CD8-positive, alpha-beta memory T cell (primary cell): ENCODE results near the gene PRR19. TPM values are rescaled to one million over a fixed set of nuclear protein-coding genes. Genes with fewer than 3 reads are reported as not detected.

Experiments used
- CTCF ChIA-PET: fragments of 350-600 bp; sonication (Branson Sonifier 250); formaldehyde crosslinking; loops from one replicate; lab custom pipeline; 2021; ENCODE audit warnings: antibody characterized with exemption; lab: Charles Lee
- POLR2A ChIA-PET: fragments of 350-600 bp; sonication (Branson Sonifier 250); formaldehyde crosslinking; loops from one replicate; lab custom pipeline; 2021; ENCODE audit warnings: antibody characterized with exemption; lab: Charles Lee
- DNase-seq, 5 donors: peaks; one replicate each; pipeline versions ENCODE4 v3.0.0 to v3.0.0-alpha.2; 2020 to 2022; ENCODE audit warnings: mixed read lengths in 1 of 5
- H3K27ac ChIP-seq: one replicate; pipeline ENCODE4 v1.7.0; 2013; ENCODE audit warnings: low read depth, mild to moderate bottlenecking, low read length, moderate library complexity
- H3K27me3 ChIP-seq: 2 replicates; pipeline ENCODE4 v1.7.0; 2013; ENCODE audit warnings: low read length, mild to moderate bottlenecking; ENCODE audit not compliant: insufficient read depth, poor library complexity, severe bottlenecking
- H3K36me3 ChIP-seq: 2 replicates; pipeline ENCODE4 v1.7.0; 2013; ENCODE audit warnings: mild to moderate bottlenecking, low read length, moderate library complexity; ENCODE audit not compliant: insufficient read depth
- H3K4me1 ChIP-seq: 2 replicates; pipeline ENCODE4 v1.7.0; 2013; ENCODE audit warnings: mild to moderate bottlenecking, low read length, moderate library complexity; ENCODE audit not compliant: insufficient read depth
- H3K4me3 ChIP-seq: 2 replicates; pipeline ENCODE4 v1.7.0; 2013; ENCODE audit warnings: mild to moderate bottlenecking, low read length
- H3K9me3 ChIP-seq: 2 replicates; pipeline ENCODE4 v1.7.0; 2013; ENCODE audit warnings: mild to moderate bottlenecking, low read length
- H3K27ac Mint-ChIP-seq, 8 donors: one replicate each; pipeline ENCODE4 v1.8.0; 2020 to 2021; ENCODE audit warnings: mixed read lengths in 8 of 8, mild to moderate bottlenecking in 6 of 8, inconsistent platforms in 3 of 8, moderate library complexity in 3 of 8
- H3K27me3 Mint-ChIP-seq, 2 donors: one replicate each; pipeline ENCODE4 v1.8.0; 2020 to 2021; ENCODE audit warnings: mixed read lengths in 2 of 2, mild to moderate bottlenecking in 1 of 2, moderate library complexity in 1 of 2
- H3K36me3 Mint-ChIP-seq, 3 donors: one replicate each; pipeline ENCODE4 v1.8.0; 2020 to 2021; ENCODE audit warnings: mixed read lengths in 3 of 3, inconsistent platforms in 1 of 3, mild to moderate bottlenecking in 1 of 3
- H3K4me1 Mint-ChIP-seq, 3 donors: one replicate each; pipeline ENCODE4 v1.8.0; 2020 to 2021; ENCODE audit warnings: mixed read lengths in 3 of 3, inconsistent platforms in 1 of 3, mild to moderate bottlenecking in 1 of 3
- H3K4me3 Mint-ChIP-seq, 7 donors: one replicate each; pipeline ENCODE4 v1.8.0; 2020 to 2021; ENCODE audit warnings: mixed read lengths in 7 of 7, mild to moderate bottlenecking in 6 of 7, moderate library complexity in 4 of 7, inconsistent platforms in 2 of 7
- H3K9me3 Mint-ChIP-seq, 5 donors: one replicate each; pipeline ENCODE4 v1.8.0; 2020 to 2022; ENCODE audit warnings: mixed read lengths in 5 of 5, mild to moderate bottlenecking in 3 of 5, moderate library complexity in 2 of 5, inconsistent platforms in 1 of 5
- polyA plus RNA-seq: library from polyadenylated mRNA; unstranded; fragments of 300-500 nt; fragmentation: Illumina TruSeq; gene quantifications from one replicate; pipeline ENCODE4 v1.2.3, GENCODE V29; 2021
- total RNA-seq, 2 experiments: library from RNA; stranded (reverse); gene quantifications; one replicate each; pipeline ENCODE4 v1.2.3, GENCODE V29; 2021

PRR19 gene
- total and polyA plus RNA-seq, 3 experiments from 2014 or later: 0.64 to 1.0 (median 0.73) TPM

DNA sequence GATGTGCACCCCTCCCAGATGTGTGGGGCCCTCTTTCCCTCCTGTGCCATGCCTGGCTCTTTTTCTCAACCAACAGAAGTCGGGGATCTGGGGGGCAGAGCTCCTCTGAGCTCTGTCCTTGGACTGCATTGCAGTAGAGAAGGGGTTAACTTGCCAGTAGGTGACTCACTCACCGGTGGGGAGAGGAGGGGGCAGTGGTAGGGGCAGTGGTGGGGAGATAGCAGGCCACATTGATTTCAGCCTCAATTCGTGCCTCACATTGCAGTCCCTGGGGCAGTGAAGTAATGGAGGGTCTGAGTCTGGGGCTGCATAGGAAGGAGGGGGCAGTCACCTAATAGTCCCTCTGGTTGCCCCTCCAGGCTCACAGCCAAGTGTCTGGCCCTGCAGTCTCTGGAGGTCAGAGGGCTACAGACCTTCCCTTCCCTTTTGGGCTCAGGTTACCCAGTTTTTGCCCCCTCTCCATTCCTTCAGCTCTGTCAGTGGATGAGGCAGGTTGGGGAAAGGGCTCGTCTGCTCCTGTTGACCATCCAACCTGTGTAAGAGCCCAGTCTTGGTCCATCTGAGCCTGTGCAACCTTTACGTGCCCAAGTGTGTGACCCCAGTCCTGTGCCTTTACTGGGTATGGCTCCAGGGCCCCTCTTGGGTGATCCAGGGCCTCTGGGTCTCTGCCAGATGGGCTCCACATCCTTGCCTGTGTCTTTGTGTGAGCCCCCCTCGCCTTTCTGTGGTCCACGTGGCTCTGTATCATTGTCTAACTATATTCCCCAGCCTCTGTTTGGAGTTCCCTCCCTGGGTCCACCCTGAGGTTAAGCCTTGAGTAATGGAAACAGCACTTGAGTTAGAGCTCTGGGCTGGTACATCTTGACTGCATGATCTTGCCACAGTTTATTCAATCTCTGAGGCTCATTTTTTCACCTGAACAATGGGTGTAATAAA lies 19.8 kb upstream of the PRR19 start:
- no peaks in the 10 kb centered on the region for H3K9me3 ChIP-seq
- peaks cover 60% of the 10 kb centered on the region for H3K4me1 ChIP-seq
- H3K4me3 ChIP-seq: peak overlapping the region; percentile 11
- H3K4me3 Mint-ChIP-seq: peak overlapping the region in 6 of 7 donors; percentile 33 to 85 (median 68)
- H3K36me3 ChIP-seq: peaks cover 1% of the 10 kb centered on the region
- peak overlapping the region; percentile 90 for H3K27ac ChIP-seq
- no peaks in the 10 kb centered on the region for H3K9me3 Mint-ChIP-seq
- peak overlapping the region in 2 of 8 donors; percentile 93 to 96 for H3K27ac Mint-ChIP-seq
- no peak for DNase-seq
- H3K27me3 ChIP-seq: no peaks in the 10 kb centered on the region
- CTCF ChIA-PET: interaction anchor here (0.7 to 5.9 kb wide), 5 partner anchors 11 to 149 kb away, joined by 3 to 72 read pairs (median 4); partner anchors contain the start of genes GSK3A, PAFAH1B3 and PRR19
- peaks cover 0 to 5% of the 10 kb centered on the region in 2 donors for H3K27me3 Mint-ChIP-seq
- H3K4me1 Mint-ChIP-seq: peaks cover 28 to 45% (median 40%) of the 10 kb centered on the region in 3 donors
- H3K36me3 Mint-ChIP-seq: peaks cover 0 to 14% (median 0%) of the 10 kb centered on the region in 3 donors
- POLR2A ChIA-PET: interaction anchor here (0.5 to 1.4 kb wide), 7 partner anchors 13 to 149 kb away, joined by 3 to 7 read pairs (median 4); partner anchors contain the start of genes CIC, GSK3A and POU2F2

DNA sequence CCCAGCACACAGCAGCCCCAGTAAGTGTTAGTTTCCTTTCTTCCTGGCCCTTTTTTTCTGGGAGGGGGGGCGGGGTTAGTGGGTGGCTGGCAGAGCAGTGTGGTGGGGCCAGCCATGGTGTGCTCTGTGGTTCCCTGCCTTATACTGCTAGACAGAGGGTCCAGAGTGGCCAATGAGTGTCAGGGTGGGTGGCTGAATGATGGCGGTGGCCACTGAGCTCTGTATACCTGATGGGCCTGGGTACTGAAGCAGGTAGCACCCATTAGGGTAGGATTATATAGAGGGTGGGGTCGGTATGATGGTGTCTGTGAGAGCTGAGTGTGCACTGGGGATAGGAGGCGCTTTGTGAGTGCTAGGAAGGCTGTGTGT lies 19.1 kb upstream of the PRR19 start:
- no peaks in the 10 kb centered on the region for H3K27me3 ChIP-seq
- Mint-ChIP-seq H3K4me1 (peaks cover 28 to 45% (median 40%) of the 10 kb centered on the region in 3 donors), H3K27ac (peak overlapping the region in 1 of 8 donors; percentile 93), H3K9me3 (no peaks in the 10 kb centered on the region), H3K4me3 (peak overlapping the region in 3 of 7 donors; percentile 33 to 66 (median 51)), H3K36me3 (peaks cover 0 to 21% (median 0%) of the 10 kb centered on the region in 3 donors), H3K27me3 (peaks cover 0 to 5% of the 10 kb centered on the region in 2 donors)
- H3K4me3 ChIP-seq: peak overlapping the region; percentile 48
- H3K27ac ChIP-seq: peak overlapping the region; percentile 90
- H3K36me3 ChIP-seq: peaks cover 4% of the 10 kb centered on the region
- CTCF ChIA-PET: interaction anchor here (0.7 to 1.4 kb wide), 2 partner anchors 11 to 13 kb away, joined by 4 read pairs; no protein-coding TSS in a partner anchor
- POLR2A ChIA-PET: interaction anchor here (0.5 to 1.4 kb wide), 6 partner anchors 14 to 150 kb away, joined by 3 to 7 read pairs (median 4); partner anchors contain the start of genes CIC, GSK3A and POU2F2
- no peaks in the 10 kb centered on the region for H3K9me3 ChIP-seq
- peaks cover 59% of the 10 kb centered on the region for H3K4me1 ChIP-seq
- no peak for DNase-seq

DNA sequence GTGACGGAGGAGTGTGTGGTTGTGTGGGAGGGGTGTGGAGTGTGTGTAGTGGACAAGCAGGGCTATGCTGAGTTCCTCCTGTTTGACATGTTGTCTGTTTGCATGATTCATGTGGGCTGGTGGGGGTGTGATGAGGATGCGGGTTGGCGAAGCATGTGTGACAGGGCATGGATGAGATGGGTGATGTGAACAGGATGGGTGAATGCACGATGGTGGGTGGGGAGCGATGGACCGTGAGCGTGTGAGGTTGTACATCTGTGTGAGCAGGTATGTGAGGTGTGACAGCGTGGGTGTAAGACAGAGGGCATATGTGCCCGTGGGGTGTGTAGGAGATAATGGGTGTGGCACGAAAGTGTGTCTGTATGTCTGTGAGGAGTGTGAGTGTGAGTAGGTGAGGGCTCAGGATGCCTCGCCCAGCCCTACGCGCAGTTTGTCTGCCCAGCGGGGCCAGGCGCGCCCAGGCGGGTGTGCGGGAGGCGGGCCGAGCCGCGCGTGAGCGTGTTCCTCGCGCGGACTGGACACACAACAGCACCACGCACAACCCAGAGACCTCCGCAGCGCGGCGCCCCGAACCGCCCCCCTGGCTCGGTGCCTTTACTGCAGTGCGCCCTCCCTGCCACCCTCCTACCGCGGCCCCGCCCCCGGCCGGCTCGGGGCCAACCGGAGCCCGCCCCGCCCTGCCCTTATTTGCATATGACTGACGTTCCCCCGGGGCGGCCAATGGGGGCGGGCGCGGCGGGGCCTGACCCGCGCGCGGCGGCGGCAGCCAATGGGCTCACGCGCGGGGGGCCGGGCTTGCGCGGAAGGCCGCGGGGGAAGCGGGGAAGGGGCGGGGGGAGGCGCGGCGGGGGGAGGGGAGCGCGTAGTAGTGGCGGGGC lies 18.5 kb upstream of the PRR19 start:
- no peaks in the 10 kb centered on the region for H3K9me3 Mint-ChIP-seq
- no peak overlapping the region for H3K4me3 Mint-ChIP-seq
- Histone ChIP-seq H3K4me3 (peak overlapping the region; percentile 48), H3K9me3 (no peaks in the 10 kb centered on the region), H3K4me1 (peaks cover 54% of the 10 kb centered on the region), H3K36me3 (peaks cover 8% of the 10 kb centered on the region), H3K27me3 (no peaks in the 10 kb centered on the region), H3K27ac (peak overlapping the region; percentile 90)
- ChIA-PET POLR2A (interaction anchor here (0.8 to 1.7 kb wide), 9 partner anchors 13 to 151 kb away, joined by 3 to 7 read pairs (median 4); partner anchors contain the start of genes CIC, GSK3A and POU2F2), CTCF (interaction anchor here (0.7 kb wide), 1 partner anchor 13 kb away, joined by 4 read pairs; no protein-coding TSS in a partner anchor)
- DNase-seq: peak; percentile 95 to 98 (median 96)
- peaks cover 0 to 3% of the 10 kb centered on the region in 2 donors for H3K27me3 Mint-ChIP-seq
- peaks cover 0 to 27% (median 0%) of the 10 kb centered on the region in 3 donors for H3K36me3 Mint-ChIP-seq
- no peak overlapping the region for H3K27ac Mint-ChIP-seq
- H3K4me1 Mint-ChIP-seq: peaks cover 24 to 42% (median 35%) of the 10 kb centered on the region in 3 donors

DNA sequence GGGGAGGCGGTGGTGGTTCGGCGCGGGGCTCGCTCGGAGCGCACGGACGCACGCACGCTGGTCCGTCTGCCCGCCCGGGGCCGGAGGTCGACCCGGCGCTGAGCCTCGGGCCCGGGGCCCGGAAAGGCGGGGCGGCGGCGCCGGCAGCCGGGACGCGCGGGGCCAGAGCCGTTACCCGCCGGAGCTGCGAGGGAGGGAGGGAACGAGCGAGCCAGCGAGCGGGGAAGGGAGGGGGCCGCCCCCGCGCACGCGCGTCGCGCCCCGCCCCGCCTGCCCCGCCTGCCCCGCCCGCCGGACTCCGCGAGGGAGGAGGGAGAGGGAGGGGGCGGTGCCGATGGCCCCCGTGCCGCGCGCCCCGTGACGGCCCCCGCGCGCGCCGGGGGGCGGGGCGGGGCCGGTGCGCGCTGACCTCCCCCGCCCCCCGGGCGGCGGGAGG lies 17.8 kb upstream of the PRR19 start:
- ChIA-PET POLR2A (interaction anchor here (0.6 to 1.7 kb wide), 7 partner anchors 14 to 85 kb away, joined by 3 to 5 read pairs (median 4); partner anchors contain the start of genes CIC and GSK3A), CTCF (interaction anchor here (0.6 to 1.3 kb wide), 3 partner anchors 12 to 417 kb away, joined by 3 to 6 read pairs (median 5); partner anchors contain the start of gene CIC)
- no peak overlapping the region for H3K27ac ChIP-seq
- H3K4me1 Mint-ChIP-seq: peaks cover 17 to 35% (median 29%) of the 10 kb centered on the region in 3 donors
- no peak overlapping the region for H3K4me3 ChIP-seq
- H3K4me1 ChIP-seq: peaks cover 48% of the 10 kb centered on the region
- H3K27me3 Mint-ChIP-seq: peaks cover 0 to 2% of the 10 kb centered on the region in 2 donors
- DNase-seq: peak; percentile 85 to 91 (median 89)
- H3K9me3 Mint-ChIP-seq: no peaks in the 10 kb centered on the region
- no peaks in the 10 kb centered on the region for H3K27me3 ChIP-seq
- H3K4me3 Mint-ChIP-seq: no peak overlapping the region
- peaks cover 12% of the 10 kb centered on the region for H3K36me3 ChIP-seq
- H3K36me3 Mint-ChIP-seq: peaks cover 0 to 33% (median 0%) of the 10 kb centered on the region in 3 donors
- H3K9me3 ChIP-seq: no peaks in the 10 kb centered on the region
- H3K27ac Mint-ChIP-seq: no peak overlapping the region

DNA sequence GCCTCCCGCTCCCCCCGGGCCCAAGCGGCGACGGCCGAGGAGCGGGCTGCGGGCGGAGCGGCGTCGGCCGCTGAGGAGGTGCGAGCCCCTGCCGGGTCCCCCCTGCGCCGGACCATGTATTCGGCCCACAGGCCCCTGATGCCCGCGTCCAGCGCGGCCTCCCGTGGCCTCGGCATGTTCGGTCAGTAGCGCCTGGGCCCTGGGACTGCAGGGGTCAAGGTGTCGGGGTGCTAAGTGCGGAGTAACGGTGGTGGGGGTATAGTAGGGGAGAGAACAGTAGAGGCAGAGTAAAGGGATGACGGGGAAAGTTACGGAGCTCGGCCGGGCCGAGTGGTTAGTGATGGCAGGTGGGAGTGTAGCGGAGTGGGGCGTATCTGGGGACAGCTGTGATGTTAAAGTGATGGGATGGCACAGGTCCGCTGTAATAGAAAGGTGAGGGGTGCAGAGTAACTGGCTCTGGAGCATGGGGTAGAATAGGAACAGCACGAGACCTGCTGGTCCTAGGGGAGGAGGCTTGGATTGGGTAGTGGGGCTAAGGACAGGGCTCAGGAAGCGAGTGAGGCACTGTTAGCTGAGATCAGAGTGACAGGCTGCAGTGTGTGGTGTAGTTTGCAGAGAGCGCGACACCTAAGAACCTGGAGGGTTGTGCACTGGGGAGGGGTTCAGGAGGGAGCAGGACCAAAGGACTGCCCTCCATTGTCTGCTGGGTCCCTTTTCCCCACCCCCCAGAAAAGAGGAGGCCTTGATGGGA lies 17.2 kb upstream of the PRR19 start:
- no peaks in the 10 kb centered on the region for H3K9me3 Mint-ChIP-seq
- H3K27me3 Mint-ChIP-seq: peaks cover 0 to 2% of the 10 kb centered on the region in 2 donors
- Histone ChIP-seq H3K9me3 (no peaks in the 10 kb centered on the region), H3K36me3 (peaks cover 18% of the 10 kb centered on the region), H3K27me3 (no peaks in the 10 kb centered on the region), H3K4me1 (peaks cover 42% of the 10 kb centered on the region), H3K4me3 (peak overlapping the region; percentile 78), H3K27ac (peak overlapping the region; percentile 67)
- H3K27ac Mint-ChIP-seq: peak overlapping the region; percentile 91 to 99 (median 96)
- DNase-seq: no peak
- H3K4me1 Mint-ChIP-seq: peaks cover 10 to 29% (median 22%) of the 10 kb centered on the region in 3 donors
- CTCF ChIA-PET: interaction anchor here (0.6 to 1.3 kb wide), 5 partner anchors 12 to 418 kb away, joined by 3 to 6 read pairs (median 4); partner anchors contain the start of genes CIC and GSK3A
- peak overlapping the region; percentile 83 to 97 (median 94) for H3K4me3 Mint-ChIP-seq
- H3K36me3 Mint-ChIP-seq: peaks cover 0 to 40% (median 0%) of the 10 kb centered on the region in 3 donors
- POLR2A ChIA-PET: interaction anchor here (0.6 to 1.7 kb wide), 8 partner anchors 15 to 86 kb away, joined by 3 to 5 read pairs (median 4); partner anchors contain the start of genes CIC and GSK3A

DNA sequence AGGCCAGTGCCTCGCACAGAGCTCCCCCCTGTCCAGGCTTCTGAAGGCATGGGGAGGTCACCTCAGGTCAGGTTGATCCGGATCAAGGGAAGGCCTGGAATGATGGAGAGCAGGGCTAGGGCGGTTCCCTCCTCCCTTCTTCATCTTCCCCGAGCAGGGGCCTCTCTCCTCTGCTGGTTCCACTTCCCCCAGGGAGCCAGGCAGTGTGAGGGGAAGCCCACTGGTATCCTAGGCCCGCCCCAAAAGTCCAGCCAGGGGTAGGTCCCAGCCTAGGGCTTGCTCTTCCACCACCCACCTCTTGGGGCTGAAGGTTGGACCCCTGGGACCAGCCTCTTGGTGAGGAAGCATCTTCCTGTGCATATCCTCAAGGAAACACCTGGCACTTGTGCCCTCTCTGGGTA lies 16.4 kb upstream of the PRR19 start:
- peaks cover 10 to 29% (median 19%) of the 10 kb centered on the region in 3 donors for H3K4me1 Mint-ChIP-seq
- no peaks in the 10 kb centered on the region for H3K27me3 Mint-ChIP-seq
- ChIA-PET CTCF (interaction anchor here (1.1 to 1.3 kb wide), 2 partner anchors 43 to 177 kb away, joined by 3 to 4 read pairs; partner anchors contain the start of gene GSK3A), POLR2A (interaction anchor here (0.8 kb wide), 1 partner anchor 15 kb away, joined by 4 read pairs; no protein-coding TSS in a partner anchor)
- H3K27ac Mint-ChIP-seq: peak overlapping the region; percentile 1 to 97 (median 92)
- H3K27ac ChIP-seq: peak overlapping the region; percentile 67
- peak overlapping the region; percentile 78 for H3K4me3 ChIP-seq
- H3K4me1 ChIP-seq: peaks cover 42% of the 10 kb centered on the region
- H3K27me3 ChIP-seq: no peaks in the 10 kb centered on the region
- H3K9me3 ChIP-seq: no peaks in the 10 kb centered on the region
- peak overlapping the region; percentile 83 to 97 (median 94) for H3K4me3 Mint-ChIP-seq
- H3K36me3 ChIP-seq: peaks cover 20% of the 10 kb centered on the region
- peaks cover 0 to 47% (median 0%) of the 10 kb centered on the region in 3 donors for H3K36me3 Mint-ChIP-seq
- H3K9me3 Mint-ChIP-seq: no peaks in the 10 kb centered on the region
- no peak for DNase-seq
